HepG2 (cell line): ENCODE results near the gene CPA5. TPM values are rescaled to one million over a fixed set of nuclear protein-coding genes. Genes with fewer than 3 reads are reported as not detected.

Experiments
- ATAC-seq: fragments of 200-7000 bp; cut with Tn5 transposase; 3 replicates; pipeline ENCODE4 v1.9.1; 2020; ENCODE audit warnings: mild to moderate bottlenecking, moderate library complexity
- BruUV-seq: library from RNA; stranded (reverse); fragments of 400-500 nt; replicated peaks from 2 replicates; lab custom pipeline; 2021; lab: Mats Ljungman, UMichigan
- CTCF ChIA-PET: fragments of 300-600 bp; formaldehyde crosslinking; extraction: SDS; loops from one replicate; lab custom pipeline; 2021; ENCODE audit warnings: low total read pairs, inconsistent platforms, low intra/inter-chr PET ratio; lab: Yijun Ruan, JAX
- POLR2A ChIA-PET: fragments of 350-600 bp; sonication (Branson Sonifier 250); formaldehyde crosslinking; loops from one replicate; lab custom pipeline; 2020; ENCODE audit warnings: antibody characterized with exemption, inconsistent platforms; lab: Yijun Ruan, JAX
- DNase-seq: peaks from one replicate; pipeline ENCODE4 v3.0.0-alpha.2; 2015; ENCODE audit warnings: low spot score
- FAIRE-seq: peaks from 3 replicates; lab custom pipeline; 2011; peaks lifted over from hg19 to GRCh38; lab: Jason Lieb, UNC
- H2AFZ ChIP-seq: one replicate; pipeline ENCODE4 v1.6.1; 2011; ENCODE audit warnings: low read length, inconsistent platforms
- H3K27ac ChIP-seq: fragments of 300-600 bp; 3 replicates; pipeline ENCODE4 v1.8.0; 2011; ENCODE audit warnings: mixed run types, mild to moderate bottlenecking, mixed read lengths, low read length, inconsistent platforms; ENCODE audit not compliant: insufficient read depth; ENCODE audit errors: extremely low read length
- H3K27me3 ChIP-seq, 2 experiments: fragments of 200-600 bp in 1 of 2; 2 replicates in 1 of 2; 3 replicates in 1 of 2; pipeline versions ENCODE4 v1.6.0 to v1.8.0; 2011; ENCODE audit warnings: low read length in 2 of 2, mild to moderate bottlenecking in 2 of 2, moderate library complexity in 2 of 2, inconsistent platforms in 1 of 2; ENCODE audit not compliant: insufficient read depth in 2 of 2, control insufficient read depth in 1 of 2
- H3K36me3 ChIP-seq, 2 experiments: fragments of 200-600 bp in 1 of 2; replicated peaks in 1 of 2; 2 replicates in 1 of 2; 3 replicates in 1 of 2; pipeline versions ENCODE4 v1.5.1 to v1.8.0; 2011; ENCODE audit warnings: low read length in 2 of 2, inconsistent platforms in 1 of 2; ENCODE audit not compliant: insufficient read depth in 2 of 2, control insufficient read depth in 1 of 2
- H3K4me1 ChIP-seq: 2 replicates; pipeline ENCODE4 v1.5.1; 2012; ENCODE audit warnings: low read length, inconsistent platforms; ENCODE audit not compliant: insufficient read depth
- H3K4me2 ChIP-seq: 2 replicates; pipeline ENCODE4 v1.6.0; 2011; ENCODE audit warnings: low read depth, low read length, inconsistent platforms
- H3K4me3 ChIP-seq, 3 experiments: fragments of 200-600 bp in 1 of 3; sonication (generic), shearing (Covaris generic) in 1 of 3; replicated peaks in 1 of 3; 2 replicates each; pipeline ENCODE4 v1.5.1; 2011 to 2016; ENCODE audit warnings: low read length in 3 of 3, inconsistent platforms in 2 of 3, low read depth in 2 of 3, mild to moderate bottlenecking in 2 of 3, control low read depth in 1 of 3, mixed read lengths in 1 of 3; ENCODE audit not compliant: insufficient read depth in 1 of 3
- H3K79me2 ChIP-seq: one replicate; pipeline ENCODE4 v1.6.1; 2011; ENCODE audit warnings: low read length, inconsistent platforms; ENCODE audit not compliant: insufficient read depth
- H3K9ac ChIP-seq: 2 replicates; pipeline ENCODE4 v1.6.0; 2011; ENCODE audit warnings: mild to moderate bottlenecking, low read depth, low read length, inconsistent platforms; ENCODE audit not compliant: insufficient read depth
- H3K9me3 ChIP-seq: 2 replicates; pipeline ENCODE4 v1.5.1; 2012; ENCODE audit warnings: mild to moderate bottlenecking, low read length
- H4K20me1 ChIP-seq: 2 replicates; pipeline ENCODE4 v1.6.0; 2011; ENCODE audit warnings: inconsistent platforms, mild to moderate bottlenecking, low read length, moderate library complexity; ENCODE audit not compliant: insufficient read depth
- AHR ChIP-seq: IDR thresholded peaks from 2 replicates; pipeline ENCODE4 v1.6.1; 2018; ENCODE audit warnings: missing genetic modification reagents, missing compliant biosample characterization
- ETV6 ChIP-seq: sonication (generic); formaldehyde crosslinking; conservative IDR thresholded peaks from 2 replicates; pipeline ENCODE4 v1.4.0; 2020; ENCODE audit warnings: missing genetic modification reagents
- LCORL ChIP-seq, 2 experiments: fragments of 450-650 bp in 1 of 2; sonication (generic) in 1 of 2; formaldehyde crosslinking in 1 of 2; IDR thresholded peaks; 2 replicates each; pipeline versions ENCODE4 v1.5.0 to v1.6.1; 2017 to 2020; ENCODE audit warnings: antibody characterized with exemption in 1 of 2, missing genetic modification reagents in 1 of 2
- NFAT5 ChIP-seq: sonication (generic); formaldehyde crosslinking; IDR thresholded peaks from 2 replicates; pipeline ENCODE4 v1.4.0; 2020; ENCODE audit warnings: missing genetic modification reagents
- RBM22 ChIP-seq: fragments of 200-400 bp; formaldehyde crosslinking; optimal IDR thresholded peaks from 2 replicates; pipeline ENCODE3; 2017; ENCODE audit warnings: mild to moderate bottlenecking, low read length, moderate library complexity
- RCOR2 ChIP-seq: IDR thresholded peaks from 2 replicates; pipeline ENCODE4 v1.6.1; 2016; ENCODE audit warnings: missing biosample characterization, missing genetic modification reagents
- SAFB2 ChIP-seq: sonication (generic); formaldehyde crosslinking; IDR thresholded peaks from 2 replicates; pipeline ENCODE4 v1.5.1; 2020; ENCODE audit warnings: missing genetic modification reagents, low read depth, mild to moderate bottlenecking, borderline replicate concordance
- U2AF1 ChIP-seq: fragments of 200-400 bp; formaldehyde crosslinking; optimal IDR thresholded peaks from 2 replicates; pipeline ENCODE3; 2017; ENCODE audit warnings: mild to moderate bottlenecking, low read depth, low read length
- ZFP91 ChIP-seq: sonication (generic); formaldehyde crosslinking; IDR thresholded peaks from 2 replicates; pipeline ENCODE4 v1.9.0; 2022; ENCODE audit warnings: missing genetic modification reagents, mild to moderate bottlenecking, borderline replicate concordance
- ZNF275 ChIP-seq: sonication (generic); formaldehyde crosslinking; IDR thresholded peaks from 2 replicates; pipeline ENCODE4 v1.8.0; 2022; ENCODE audit warnings: missing genetic modification reagents, mild to moderate bottlenecking, inconsistent platforms, borderline replicate concordance
- ZNF607 ChIP-seq: sonication (generic); formaldehyde crosslinking; IDR thresholded peaks from 2 replicates; pipeline ENCODE4 v1.5.1; 2020; ENCODE audit warnings: missing genetic modification reagents, mild to moderate bottlenecking, borderline replicate concordance
- WGBS: methylation state at CpG from one replicate; pipeline ENCODE4 v1.1.6; 2017; ENCODE audit warnings: low lambda C conversion rate; 5-methylcytosine and 5-hydroxymethylcytosine counted together
- in situ Hi-C: cut with HindIII; loops from 2 replicates; pipeline ENCODE4 v1.10.0; 2017; ENCODE audit warnings: low pct_unique_long_range_greater_than_20kb; ENCODE audit not compliant: extremely low pct_ligation_motif_present
- intact Hi-C: fragments of 100-400 bp; cut with micrococcal nuclease; formaldehyde crosslinking; loops from one replicate; pipeline ENCODE4 v1.10.0; 2022; ENCODE audit not compliant: unreplicated experiment
- polyA plus RNA-seq, 8 experiments: library from polyadenylated mRNA; depleted of rRNA in 3 of 8; stranded (reverse) in 7 of 8; unstranded in 1 of 8; fragments of >200 nt; fragmentation: Illumina TruSeq in 4 of 8; extraction: Trizol in 4 of 8; gene quantifications; 2 replicates each; pipeline versions ENCODE4 v1.2.1 to v1.2.3, GENCODE V29; 2011 to 2016; ENCODE audit warnings: low read depth in 4 of 8, missing spikeins in 1 of 8, mixed read lengths in 1 of 8; ENCODE audit not compliant: insufficient read depth in 1 of 8
- total RNA-seq, 5 experiments: library from RNA; depleted of rRNA; stranded (reverse); fragments of >200 nt; fragmentation: Illumina TruSeq; extraction: Trizol; gene quantifications; 2 replicates each; pipeline ENCODE4 v1.2.3, GENCODE V29; 2016; ENCODE audit warnings: low read depth in 1 of 5

The CPA5 gene
- total and polyA plus RNA-seq, 2 of the 13 experiments (the other 11 are each of a cell fraction or from before 2014, with no cell fraction given), result 0.48 TPM; not detected in 1

- TF ChIP-seq SAFB2 (no peak), U2AF1 (no peak), AHR (no peak), NFAT5 (CRISPR knock-in tag) (no peak)
- TF ChIP-seq, all 625 proteins: peak for 0
Measured at GRCh38 chr7:130384841-130385599, 40.4 kb downstream of the CPA5 start (continued).

GRCh38 chr7:130385600-130386066 lies 41.0 kb downstream of the CPA5 start:
- H4K20me1 ChIP-seq, result no peaks in the 10 kb centered on the region
- no peak for ATAC-seq
- peaks cover 4 to 7% of the 10 kb centered on the region in 2 experiments; a peak in 2 of 5 replicates for H3K27me3 ChIP-seq

More at GRCh38 chr7:130385600-130386066, 41.0 kb downstream of the CPA5 start:
- POLR2A ChIA-PET, result no interaction called here
- Histone ChIP-seq H3K4me1 (peaks cover 19% of the 10 kb centered on the region), H3K9ac (no peak overlapping the region), H3K9me3 (no peaks in the 10 kb centered on the region), H3K79me2 (no peaks in the 10 kb centered on the region), H3K4me2 (no peak overlapping the region), H3K4me3 (no peak overlapping the region), H3K27ac (no peak overlapping the region), H2AFZ (no peak overlapping the region), H3K36me3 (no peaks in the 10 kb centered on the region)
- TF ChIP-seq ETV6 (CRISPR knock-in tag), result no peak
- no peak for TF ChIP-seq ZNF607 (CRISPR knock-in tag)
- no peak for TF ChIP-seq RCOR2
- TF ChIP-seq ZNF275 (CRISPR knock-in tag), result no peak
- TF ChIP-seq RBM22, result no peak
- no peak for TF ChIP-seq ZFP91
- no peak for TF ChIP-seq LCORL (IDR thresholded peaks at IDR 0.05)
- no peak for TF ChIP-seq LCORL (CRISPR knock-in tag; IDR thresholded peaks at IDR 0.05)
- DNase-seq (no peak), FAIRE-seq (no peak)
- 53% methylated on average over 5 of the region's 6 CpGs for WGBS
- in situ Hi-C loops (no loop called here), intact Hi-C loops (no loop called here)
- CTCF ChIA-PET, result no interaction called here
- no TSS peak for BruUV-seq
